GM18868 (cell line): ENCODE measurements around the gene NTRK2.

Source experiments
- ATAC-seq: cut with Tn5 transposase; IDR thresholded peaks from one replicate; pipeline ENCODE4 v1.9.1; 2021; ENCODE audit warnings: mild to moderate bottlenecking, moderate library complexity; ENCODE audit not compliant: unreplicated experiment

The NTRK2 gene

DNA sequence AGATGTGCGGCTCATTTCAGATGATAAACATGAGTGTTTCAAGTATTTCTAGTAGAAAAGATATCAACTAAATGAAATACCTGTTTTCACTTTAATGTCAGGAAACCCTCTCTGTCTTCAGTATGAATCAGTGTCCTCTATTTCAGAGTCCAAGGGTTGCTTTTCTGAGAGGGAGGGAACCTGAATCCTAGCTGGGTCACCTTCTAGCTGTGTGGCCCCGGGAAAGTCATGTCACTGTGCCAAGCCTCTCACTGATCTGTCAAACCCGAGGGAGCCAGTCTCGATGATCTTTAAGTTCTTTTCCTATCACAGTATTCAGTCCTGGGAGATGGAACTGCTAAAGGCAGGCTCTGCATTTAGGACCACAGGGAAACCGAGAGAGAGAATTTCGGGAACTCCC, 258.9 kb downstream of the NTRK2 start:
- ATAC-seq: no peak

DNA sequence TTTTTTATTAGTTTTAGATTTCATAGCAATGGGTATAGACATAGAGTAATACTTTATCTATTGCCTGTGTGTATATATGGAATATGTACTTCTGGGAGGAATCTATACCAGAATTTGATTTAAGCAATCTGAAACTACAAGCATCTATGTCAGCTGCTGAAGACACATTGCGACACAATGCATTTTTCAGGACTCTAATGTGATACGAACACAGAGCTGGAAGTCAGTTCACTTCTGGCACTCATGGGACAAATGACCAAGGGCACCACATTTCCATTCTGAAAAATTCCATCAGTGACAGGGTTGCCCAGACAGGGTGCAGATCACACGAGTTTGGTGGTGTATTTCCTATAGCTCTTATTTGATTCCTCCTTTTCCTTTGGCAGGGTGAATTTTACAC, 259.5 kb downstream of the NTRK2 start:
- no peak for ATAC-seq

DNA sequence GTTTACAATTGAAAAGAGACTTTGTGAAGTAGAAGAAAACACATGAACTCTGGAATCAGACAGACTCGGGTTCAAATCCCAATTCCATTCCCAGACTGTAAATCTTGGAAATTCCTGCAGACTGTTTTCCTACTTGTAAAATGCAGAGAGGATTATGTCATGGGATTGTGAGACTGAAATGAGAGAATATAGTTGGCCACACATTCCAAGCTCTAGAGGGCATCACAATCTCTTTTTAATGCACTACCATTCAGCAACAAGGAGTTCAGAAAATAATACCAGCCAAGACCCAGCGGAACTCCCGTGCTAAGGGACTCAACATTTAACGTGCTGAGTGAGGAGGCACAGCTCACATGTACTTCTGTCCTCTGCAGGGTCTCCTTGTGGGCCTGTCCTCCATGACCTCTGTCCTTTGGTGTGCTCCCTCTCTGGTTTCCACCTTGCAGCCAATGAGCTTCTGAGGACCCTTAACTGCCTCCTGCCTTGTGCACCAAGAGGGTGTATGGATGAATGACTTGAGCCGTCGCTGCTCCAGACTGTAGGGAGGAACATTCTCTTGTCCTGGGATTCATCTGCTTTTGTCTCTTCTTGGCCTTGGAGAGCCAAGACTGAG, 263.5 kb downstream of the NTRK2 start:
- no peak for ATAC-seq

DNA sequence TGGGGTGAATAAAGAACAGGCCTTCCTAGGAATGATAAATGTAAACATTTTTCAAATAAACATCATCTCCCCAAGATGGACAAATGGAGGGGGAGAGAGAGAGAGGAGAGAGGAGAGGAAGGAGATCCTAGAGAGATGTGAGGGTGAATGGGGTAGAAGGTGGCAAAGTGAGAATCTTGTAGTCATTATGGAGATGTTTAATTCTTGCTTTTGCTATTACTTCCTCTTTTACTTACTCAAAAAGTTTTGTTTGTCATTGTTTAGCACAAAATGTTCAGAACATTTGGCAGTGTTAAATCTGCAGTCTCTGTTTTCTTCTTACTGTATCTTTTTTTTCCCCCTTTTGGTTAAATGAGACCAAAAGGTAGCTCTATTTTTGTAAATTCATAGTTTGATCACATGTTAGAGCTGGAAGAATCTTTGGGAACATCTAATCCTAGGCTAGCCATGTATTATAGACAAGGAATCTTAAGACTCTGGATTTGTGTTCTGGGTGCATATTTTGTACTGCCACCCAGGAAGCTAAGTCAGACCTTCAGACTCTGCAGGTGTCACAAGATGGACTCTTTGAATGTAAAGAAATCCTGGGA, 266.1 kb downstream of the NTRK2 start:
- ATAC-seq: peak; percentile 74

DNA sequence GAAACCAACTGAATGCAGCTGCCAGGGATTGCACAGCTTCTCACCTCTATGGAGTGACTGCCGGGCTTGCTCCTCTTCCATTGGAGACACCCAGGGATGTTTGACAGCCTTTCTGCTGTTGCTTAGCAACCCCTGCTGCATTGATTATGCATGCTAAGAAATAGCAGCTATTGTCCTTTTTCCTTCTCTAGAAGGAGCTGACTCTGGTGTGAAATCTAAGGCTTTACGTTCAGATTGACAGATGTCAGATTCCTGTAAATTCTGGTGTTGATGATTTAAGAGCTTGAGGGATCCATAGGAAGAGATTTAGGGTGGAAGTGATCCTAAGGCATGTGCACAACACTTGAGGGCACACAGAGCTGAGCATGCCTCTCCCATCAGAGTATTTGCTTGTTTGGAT, 267.7 kb downstream of the NTRK2 start:
- no peak for ATAC-seq

DNA sequence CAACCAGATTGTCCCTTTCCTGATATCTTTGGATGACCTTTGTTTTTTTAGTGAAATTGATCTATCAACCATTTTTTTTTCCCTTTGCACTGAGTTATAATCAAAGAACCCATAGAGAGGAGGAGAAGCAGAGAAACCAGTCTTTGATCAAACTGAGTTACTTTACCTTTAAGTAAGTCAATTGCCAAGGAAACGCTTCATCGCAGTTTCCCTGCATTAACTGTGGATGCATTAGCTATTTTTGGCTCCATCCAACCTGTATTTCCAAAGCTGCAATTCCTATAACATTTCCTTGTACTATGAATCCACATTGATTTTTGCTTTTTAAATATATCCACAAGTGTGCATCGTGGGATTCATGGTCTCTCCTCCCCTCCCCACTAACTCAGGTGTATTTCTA, 268.1 kb downstream of the NTRK2 start:
- no peak for ATAC-seq

DNA sequence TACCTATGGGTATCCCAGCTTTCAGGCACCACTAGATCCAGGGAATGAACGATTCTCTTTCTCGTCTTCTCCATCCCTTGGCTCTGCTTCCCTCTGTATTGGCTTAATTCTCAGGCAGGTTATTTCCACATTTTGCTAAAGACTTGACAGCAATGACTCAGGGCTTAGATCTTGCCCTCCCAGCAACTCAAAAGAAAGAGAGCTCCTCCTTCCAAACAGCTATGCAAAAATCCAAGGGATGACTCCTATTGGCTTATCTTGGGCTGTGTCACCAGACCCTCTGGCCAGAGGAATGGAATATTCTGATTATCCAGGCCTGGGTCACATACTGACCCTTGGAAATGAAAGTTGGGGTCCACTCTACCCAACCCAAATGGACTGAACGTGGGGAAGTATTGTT, 270.2 kb downstream of the NTRK2 start:
- no peak for ATAC-seq

DNA sequence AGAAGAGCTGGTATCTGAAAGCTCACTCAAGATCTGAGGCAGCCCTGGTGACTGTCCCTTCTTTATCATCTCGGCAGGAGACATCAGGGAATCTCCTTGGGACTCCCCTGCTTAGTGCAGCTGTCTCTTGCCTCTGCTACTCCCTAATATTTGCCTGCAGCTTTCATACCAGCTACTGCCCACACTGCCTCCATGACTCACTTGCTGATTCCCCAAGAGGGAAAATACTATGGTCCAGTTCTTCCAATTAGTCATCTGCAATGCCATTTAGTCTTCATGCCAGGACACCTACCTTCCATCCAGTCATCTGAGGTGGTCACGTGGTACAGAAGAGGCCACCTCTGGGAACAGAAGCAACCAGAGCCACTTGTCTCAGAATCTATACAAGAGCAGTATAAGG, 270.8 kb downstream of the NTRK2 start:
- no peak for ATAC-seq

DNA sequence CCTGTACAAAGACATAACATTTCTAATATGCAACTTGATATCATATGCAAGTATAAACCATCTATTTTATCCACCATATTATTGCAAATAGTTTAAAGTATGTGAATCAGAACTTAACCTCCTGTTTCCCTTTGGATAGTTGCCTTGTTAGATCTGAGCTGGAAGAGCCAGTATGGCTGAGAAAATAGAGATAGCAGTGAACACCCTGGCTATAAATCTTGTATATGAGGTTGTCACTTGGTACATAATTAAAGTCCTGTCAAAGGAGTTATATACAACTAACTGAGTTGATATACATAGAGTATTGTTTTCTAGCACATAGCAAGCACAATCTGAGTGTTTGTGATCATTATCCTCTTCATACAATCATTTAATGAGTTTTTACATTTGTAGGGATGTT, 272.3 kb downstream of the NTRK2 start:
- no peak for ATAC-seq

DNA sequence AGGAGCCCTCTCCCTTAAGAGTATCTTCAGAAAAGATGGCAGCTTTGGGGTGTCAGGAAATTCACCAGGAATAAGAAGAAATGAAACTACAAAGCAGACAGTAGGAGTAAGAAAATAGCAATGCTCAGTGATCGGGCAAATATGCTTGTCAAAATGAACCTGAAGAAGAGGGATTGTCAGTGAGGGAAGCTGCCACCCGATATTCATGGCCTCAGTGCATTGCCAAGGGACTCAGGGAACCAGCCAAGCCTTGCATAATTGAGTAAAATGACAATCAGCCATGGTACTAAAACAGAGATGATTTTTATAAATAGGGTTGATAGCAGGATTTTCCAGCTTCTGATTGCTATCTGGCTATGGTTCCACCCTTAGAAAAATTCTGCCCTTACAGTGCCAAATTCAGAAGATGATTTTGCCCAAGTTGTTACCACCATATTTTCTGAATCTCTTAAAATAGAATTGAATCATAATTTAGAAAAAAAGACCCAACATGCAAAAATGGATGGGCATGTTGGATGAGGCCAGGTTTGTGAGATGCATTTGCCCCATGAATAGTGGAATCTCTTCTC, 274.0 kb downstream of the NTRK2 start:
- no peak for ATAC-seq

DNA sequence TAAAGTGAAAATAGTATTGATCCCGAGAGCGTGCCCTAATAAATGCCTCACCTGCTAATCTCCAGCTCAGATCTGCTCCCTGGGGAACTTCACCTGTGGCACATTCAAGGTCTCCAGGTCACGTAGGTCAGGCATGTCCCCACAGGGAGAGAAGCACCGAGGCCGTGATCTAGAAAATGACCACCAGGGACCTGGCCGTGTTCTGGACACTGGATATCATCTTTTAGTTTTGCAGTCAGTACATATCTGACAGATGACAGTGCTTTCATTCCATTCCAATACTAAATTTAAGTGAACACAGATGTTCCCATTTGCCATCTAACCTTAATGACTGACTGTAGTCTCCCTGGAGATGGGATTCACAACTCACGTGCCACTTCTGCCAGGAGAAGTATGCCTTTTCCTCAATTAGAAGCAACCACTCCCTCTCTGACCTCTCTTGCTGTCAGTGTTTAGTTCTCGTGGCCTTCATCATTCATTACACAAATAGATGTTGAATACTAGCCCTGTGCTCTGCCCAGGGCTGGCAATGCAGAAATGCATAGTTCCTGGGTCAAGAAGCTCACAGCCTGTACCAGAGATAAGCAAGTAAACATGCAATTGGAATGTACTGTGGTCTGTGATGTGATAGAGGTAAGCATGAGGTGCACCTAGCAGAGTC, 276.5 kb downstream of the NTRK2 start:
- no peak for ATAC-seq

DNA sequence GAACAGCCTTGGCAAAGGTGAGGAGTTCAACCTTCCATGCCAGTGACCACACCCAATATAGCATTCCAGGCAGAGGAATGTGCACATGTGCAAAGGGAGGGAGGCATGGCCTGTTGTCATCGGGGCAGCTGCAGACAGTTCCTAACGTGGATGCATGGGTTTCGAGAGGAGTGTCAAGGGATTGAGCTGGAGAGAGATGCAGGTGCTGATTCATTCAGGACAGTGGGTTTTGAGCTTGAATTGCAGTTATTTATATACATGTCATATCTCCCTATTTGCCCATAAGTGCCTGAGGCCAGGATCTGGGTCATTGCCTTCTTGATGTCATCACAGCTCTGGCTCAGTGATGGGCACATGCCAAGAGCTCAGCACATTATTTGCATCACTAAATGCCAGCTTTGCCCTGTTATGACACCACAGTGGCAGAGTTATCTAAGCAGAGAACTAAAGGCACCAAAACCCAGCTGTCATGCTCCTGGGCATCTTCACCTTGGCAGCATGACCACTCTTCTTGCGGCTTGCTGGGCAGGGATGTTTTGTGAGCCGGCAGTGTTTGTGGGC, 278.0 kb downstream of the NTRK2 start:
- no peak for ATAC-seq

DNA sequence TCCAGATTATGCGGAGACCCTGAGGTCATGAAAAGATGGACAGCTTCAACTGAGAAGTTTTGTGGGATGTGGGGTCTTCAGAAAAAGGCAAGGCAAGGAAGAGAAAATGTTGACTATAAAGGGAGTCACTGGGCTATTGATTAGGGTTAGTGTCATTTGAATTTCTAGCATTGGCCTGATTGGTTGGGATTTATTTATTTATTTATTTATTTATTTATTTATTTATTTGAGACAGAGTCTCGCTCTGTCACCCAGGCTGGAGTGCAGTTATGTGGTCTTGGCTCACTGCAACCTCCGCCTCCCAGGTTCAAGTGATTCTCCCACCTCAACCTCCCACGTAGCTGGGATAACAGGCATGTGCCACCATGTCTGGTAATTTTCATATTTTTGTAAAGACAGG, 279.7 kb downstream of the NTRK2 start:
- ATAC-seq: no peak

DNA sequence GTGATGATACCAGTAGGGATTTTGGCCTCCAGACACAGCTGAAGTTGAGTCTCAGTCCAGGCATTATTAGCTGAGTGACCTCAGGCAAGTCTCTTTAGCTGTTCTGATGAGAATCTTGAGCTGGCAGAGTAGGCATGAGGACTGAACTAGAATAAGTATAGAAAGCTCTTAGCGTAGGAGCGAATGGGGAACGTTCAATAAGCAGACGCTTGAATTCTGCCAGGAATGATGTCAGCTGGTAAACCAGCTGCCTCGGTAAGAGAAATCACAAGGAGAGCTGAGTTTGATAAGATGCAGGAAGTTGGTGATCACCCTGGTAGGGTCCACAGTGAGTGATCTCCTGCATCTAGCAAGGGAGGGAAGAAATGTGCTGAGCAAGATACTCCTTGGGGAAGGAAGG, 280.4 kb downstream of the NTRK2 start:
- ATAC-seq: no peak

DNA sequence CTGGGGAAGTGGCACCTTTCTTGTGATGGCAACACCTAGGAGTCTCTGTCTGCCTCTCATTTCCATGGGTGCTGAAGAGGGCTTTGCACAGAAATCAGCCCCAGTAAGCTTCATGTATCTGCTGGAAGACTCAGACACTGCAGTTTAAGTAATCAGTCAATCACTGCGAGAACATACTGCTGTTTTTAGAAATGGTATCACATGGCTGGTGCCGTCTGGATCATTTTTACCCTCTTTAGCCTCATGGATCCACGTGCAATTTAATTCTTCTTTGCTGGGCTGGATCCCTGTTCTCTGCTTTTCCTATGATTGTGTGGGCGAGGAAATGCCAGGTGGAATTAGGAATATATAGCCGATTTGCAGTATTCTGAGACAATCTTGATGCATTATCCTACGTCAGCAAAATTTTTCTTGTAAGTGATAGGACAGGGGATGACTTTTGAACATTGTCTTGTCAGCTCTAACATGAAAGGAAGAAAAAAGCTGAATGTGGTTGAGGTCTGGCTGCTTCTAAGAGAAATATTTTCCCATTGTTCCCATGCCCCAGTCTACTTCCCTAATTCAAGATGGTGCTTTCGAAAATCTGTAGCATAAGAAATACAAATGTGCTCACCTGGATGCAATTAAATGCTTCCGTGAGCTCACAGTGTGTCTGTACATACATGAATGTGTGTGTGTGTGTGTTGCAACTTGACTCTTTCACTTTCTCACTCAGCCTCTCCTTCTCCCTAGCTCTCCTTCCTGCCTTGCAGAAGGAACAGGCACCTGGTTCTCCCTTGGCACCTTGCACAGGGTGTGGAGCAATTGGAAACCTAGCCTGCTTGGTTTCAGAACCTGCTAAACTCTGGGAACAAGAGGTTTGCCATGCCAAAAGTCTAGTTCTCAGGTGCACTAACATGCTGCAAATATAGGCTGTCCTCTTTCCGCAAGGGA, 281.6 kb downstream of the NTRK2 start:
- no peak for ATAC-seq

DNA sequence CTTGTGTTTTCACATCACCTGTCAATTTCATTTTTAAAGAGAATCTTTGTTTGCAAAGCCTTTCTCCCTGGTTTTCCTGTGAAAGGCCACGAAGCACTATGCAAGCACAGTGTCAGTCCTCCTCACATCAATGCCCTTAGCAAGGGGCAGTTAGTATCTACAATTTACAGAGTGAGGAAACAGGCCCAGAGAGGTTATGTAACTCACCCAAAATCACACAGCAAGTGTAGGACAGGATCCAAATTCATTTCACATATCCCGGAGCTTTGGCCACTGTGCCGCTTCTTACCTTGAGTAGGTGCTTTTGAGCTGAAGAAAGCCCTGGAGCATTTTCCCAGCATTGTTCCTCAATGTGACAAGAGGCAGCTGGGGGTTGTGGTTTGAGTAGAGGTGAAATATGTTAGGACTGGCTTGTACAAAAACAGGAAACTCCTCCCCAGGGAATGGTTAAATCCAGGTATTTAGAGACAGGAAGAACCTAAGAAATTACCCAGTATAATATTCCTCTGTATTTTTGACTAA, 283.8 kb downstream of the NTRK2 start:
- ATAC-seq: no peak

DNA sequence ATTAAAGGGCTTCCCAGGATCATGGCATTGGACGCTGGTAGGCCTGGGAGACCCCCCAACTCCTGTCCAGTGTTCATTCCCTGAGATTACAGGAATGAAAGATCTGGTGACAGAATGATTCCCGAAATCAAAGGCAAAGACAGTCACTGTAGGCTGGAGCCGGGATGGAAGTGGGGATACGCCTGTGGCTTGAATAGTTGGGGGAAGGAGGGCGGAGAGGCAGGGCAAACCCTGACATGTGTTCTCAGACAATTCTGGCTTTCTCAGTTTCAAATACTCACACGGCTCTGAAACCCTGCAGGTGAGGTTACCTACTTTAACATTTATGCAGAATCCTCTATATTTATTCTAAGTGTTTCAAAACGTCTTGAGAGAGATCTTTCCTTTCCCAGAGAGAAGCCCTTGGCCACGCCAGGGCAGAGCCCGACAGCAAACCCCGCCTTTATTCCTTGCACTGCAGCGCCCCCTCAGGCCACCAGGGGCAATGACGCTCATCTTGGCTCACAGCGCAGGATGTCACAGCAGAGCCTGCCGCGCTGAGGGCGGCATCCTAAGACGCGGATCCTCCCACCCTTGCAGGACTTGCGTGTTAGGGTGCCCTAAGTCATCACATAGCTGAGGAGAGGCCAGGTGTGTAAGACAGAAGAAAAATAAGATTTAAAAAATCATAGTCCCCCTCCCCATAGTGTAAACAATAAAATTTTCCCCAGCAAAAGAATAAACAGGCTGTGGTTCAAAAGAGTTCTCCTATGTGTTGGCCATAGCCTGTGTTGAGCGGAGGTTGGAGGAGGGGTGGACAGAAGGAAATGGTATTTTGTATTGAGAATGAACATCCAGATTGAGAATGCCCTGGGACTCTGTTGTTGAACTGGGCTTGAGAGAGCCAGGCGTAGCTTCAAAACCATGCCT, 284.5 kb downstream of the NTRK2 start:
- ATAC-seq: peak; percentile 99

DNA sequence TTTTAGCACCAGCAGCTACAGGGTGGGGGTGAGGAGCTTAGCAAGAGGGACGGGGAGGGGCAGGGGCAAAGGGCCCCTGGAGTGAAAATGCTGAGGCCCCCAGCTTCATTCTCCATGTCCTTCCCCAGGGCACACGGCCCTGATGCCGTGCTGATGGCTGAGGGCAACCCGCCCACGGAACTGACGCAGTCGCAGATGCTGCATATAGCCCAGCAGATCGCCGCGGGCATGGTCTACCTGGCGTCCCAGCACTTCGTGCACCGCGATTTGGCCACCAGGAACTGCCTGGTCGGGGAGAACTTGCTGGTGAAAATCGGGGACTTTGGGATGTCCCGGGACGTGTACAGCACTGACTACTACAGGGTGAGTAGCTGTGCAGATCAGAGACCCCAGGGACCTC, 285.6 kb downstream of the NTRK2 start:
- ATAC-seq: no peak

DNA sequence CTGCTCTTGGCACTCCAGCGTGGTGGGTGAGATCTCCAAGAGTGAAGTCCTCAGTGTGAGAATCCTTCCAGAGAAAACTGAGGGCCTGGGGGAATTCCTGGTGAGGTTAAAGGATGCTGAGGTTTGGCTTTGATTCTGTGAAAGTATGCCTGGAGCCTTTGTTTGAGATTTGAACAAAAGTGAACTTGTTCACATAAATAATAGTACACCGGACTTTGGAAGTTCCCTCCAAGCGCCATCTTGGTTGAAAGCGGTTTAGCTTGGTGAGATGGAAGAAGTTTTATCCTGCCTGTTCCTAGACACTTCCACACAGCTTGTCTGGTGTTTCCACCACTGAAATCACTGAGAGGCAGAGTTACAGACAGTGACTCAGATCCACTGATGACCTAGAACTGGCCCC, 286.4 kb downstream of the NTRK2 start:
- no peak for ATAC-seq

DNA sequence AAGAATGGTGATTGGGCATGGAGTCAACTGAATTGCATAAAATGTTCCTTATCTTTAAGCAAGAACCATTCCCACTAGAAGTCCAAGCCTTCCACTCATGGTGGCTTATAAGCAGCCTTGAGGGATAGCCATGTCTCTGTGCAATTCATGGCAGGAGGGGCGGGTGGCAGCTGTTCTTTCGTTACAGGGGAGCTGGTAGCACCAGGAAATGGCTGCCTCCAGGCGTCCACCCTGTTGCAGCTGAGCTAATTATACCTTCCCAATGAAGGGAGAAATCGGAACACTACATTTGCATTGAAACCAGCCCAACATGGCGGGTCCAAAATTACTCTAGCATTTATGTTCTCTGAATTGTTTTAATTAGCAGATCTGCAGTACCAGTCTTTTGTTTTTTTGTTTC, 289.8 kb downstream of the NTRK2 start:
- no peak for ATAC-seq
